ENCODE results near the gene FAM47E.
A peak's percentile ranks its signal among the peaks of the same experiment; 100 is the strongest.
"Not testable (repeated sequence)": the region's sequence is repeated elsewhere in the genome, so short reads cannot be mapped to it uniquely, and the experiment has no call there.

The FAM47E gene

GRCh38 chr4:76226418-76226817 lies 25.1 kb upstream of the FAM47E start:
- DNase-seq (ENCODE audit: low spot score): no peak

GRCh38 chr4:76232681-76233080 lies 18.8 kb upstream of the FAM47E start:
- DNase-seq (ENCODE audit: low spot score): no peak

GRCh38 chr4:76233083-76233482 lies 18.4 kb upstream of the FAM47E start:
- DNase-seq (ENCODE audit: low spot score): no peak

DNA sequence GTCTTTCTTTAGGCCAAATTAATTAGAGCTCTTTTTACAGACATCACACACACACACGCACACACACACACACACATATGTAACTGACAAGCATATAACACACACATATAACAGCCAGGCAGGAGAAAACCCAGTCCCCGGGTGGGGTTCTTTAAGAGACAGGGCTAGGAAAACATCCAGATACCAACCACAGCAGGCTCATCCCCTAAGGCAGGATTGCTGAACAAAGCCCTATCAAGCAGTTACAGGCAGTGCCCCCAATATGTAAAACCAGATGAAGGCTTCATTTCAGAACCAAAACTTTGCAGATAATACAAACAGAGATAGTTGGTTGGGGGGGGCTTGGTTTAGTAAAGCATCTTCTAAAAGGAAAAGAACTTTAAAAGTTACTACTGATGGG lies 18.0 kb upstream of the FAM47E start:
- DNase-seq (ENCODE audit: low spot score): no peak

DNA sequence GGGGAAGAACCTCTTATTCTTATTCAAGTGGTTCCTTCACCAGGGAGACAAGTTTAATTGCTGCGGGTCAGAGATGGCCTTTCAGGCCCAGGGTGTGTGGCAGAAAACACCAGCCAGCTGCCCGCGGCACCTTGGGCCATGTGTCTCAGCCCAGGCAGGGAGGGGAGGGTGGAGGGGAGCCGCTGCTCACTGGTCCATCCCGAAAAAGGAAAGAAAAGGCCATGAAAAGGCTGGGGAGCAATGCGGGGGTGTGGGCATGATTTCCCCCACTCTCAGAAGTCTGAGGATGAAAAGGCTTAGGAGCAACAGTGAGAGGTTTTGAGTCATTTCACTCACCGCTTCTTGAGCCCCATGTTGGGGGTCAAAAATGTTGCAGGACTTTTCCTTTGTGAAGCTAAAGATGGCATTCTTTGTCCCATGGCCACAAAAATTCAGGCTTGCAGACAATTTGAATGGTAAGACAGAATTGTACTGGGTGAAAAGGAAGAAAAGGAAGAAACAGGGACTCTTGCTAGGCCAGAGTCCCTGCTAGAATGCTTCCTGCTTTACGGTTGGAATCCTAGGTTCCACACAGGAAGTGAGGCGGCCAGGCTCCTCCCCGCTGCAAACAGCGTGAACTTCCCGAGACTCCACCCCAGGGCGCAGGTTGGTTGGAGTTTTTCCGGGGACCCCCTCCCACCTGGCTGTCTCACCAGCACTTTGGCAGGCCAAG lies 17.4 kb upstream of the FAM47E start:
- no peak for DNase-seq (ENCODE audit: low spot score)

- no peak for DNase-seq (ENCODE audit: low spot score)
Observed at GRCh38 chr4:76234679-76235044, 16.9 kb upstream of the FAM47E start.

GRCh38 chr4:76235407-76235806 lies 16.1 kb upstream of the FAM47E start:
- DNase-seq (ENCODE audit: low spot score): no peak

DNA sequence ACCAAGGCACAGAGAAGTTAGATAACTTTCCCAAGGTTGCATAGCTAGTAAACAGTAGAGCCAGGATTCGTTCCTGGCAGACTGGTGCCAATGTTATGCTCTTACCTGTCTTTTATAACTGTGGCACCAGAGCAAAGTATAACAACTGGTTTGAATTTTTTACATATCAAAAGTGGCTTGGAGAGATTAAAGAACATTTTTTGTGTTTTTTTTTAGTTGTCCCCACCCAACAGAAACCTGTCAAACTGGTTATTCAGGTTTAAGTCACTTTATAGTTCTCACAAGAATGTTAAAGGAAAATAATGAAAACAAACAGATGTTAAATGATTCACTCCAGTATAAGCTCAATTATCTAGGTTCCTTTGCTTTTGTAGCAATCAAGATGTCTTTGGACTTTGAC lies 15.6 kb upstream of the FAM47E start:
- DNase-seq (ENCODE audit: low spot score): no peak

DNA sequence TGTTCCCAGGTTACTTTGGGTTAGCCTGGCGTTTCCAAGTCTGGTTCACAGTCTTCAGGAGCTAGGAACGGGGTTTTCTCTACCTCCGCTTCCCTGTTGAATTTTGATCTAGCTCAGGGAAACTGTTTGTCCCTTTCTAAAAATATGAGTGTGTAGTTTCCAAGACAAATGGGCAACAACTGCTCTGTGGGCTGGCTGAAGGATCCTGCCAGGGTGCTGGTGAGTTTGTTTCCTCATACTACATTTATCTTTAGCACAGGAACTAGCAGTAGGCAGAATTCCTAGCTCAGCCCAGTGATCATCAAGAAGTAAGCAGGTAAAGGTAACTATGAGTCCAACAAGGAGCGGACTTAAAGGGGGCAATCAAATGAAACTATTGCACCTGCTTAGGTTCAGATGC lies 13.3 kb upstream of the FAM47E start:
- no peak for DNase-seq (ENCODE audit: low spot score)

GRCh38 chr4:76238701-76239100 lies 12.8 kb upstream of the FAM47E start:
- DNase-seq (ENCODE audit: low spot score): no peak

GRCh38 chr4:76240236-76240635 lies 11.3 kb upstream of the FAM47E start:
- no peak for DNase-seq (ENCODE audit: low spot score)

- not testable (repeated sequence) for DNase-seq (ENCODE audit: low spot score)
Observed at GRCh38 chr4:76243877-76244276, 7.6 kb upstream of the FAM47E start.

- DNase-seq (ENCODE audit: low spot score): no peak
Observed at GRCh38 chr4:76246025-76246424, 5.5 kb upstream of the FAM47E start.

GRCh38 chr4:76246852-76247251 lies 4.7 kb upstream of the FAM47E start:
- no peak for DNase-seq (ENCODE audit: low spot score)

- no peak for DNase-seq (ENCODE audit: low spot score)
Observed at GRCh38 chr4:76250962-76251361, 559 bp upstream of the FAM47E start.

DNA sequence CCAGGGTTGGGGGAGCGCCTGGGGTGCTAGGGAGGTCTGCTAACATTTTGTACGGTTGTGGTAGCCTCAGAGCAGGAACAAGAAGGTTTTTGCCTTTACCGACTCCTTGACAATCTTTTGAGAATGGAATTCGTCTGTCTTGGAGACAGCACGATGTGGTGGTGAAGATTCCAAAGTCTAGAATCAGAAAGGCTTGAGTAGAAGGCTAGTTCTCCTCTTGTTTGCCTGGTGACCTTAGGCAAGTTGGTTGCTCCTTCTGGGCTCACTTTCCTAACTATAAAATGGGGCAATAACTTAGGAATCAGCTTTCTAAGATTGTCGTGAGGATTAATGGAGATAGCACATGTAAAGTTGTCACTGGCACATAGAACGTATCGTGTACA lies 741 bp downstream of the FAM47E start:
- DNase-seq (ENCODE audit: low spot score): no peak

DNA sequence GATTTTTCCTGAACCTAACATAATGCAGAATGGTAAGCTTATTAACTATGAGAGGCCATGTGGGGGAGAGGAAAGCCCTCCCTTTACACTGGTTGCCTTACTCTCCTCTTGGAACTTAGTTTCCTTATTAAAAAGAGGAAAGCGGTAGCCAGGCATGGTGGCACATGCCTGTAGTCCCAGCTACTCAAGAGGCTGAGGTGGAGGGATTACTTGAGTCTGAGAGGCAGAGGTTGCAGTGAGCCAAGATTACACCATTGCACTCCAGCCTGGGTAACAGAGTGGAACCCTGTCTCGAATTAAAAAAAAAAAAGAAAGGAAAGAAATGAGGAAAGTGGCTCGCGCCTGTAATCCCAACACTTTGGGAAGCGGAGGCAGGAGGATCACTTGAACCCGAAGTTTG lies 2.0 kb downstream of the FAM47E start:
- DNase-seq (ENCODE audit: low spot score): no peak

GRCh38 chr4:76256032-76256431 lies 4.5 kb downstream of the FAM47E start:
- DNase-seq (ENCODE audit: low spot score): no peak

- DNase-seq (ENCODE audit: low spot score): no peak
Observed at GRCh38 chr4:76256968-76257367, 5.4 kb downstream of the FAM47E start.

DNA sequence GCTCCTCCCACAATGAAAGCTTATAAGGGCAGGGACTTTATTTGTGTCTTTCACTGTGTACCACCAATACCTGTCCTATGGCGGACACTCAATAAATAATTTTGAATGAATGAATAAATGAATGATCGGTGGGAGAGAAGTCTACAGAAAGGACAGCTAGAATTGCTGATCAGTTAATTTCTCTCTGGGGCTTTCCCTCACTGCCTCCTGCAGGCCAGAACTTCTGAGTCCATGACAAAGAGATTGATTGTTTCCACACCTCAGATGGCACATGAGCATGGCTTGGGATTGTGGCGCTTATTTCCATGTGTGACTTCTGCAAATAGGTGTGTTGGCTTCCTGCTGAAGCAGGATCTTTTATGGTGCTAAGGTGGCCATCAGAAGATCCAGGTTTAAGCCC lies 6.3 kb downstream of the FAM47E start:
- peak; percentile 38 for DNase-seq (ENCODE audit: low spot score)

DNA sequence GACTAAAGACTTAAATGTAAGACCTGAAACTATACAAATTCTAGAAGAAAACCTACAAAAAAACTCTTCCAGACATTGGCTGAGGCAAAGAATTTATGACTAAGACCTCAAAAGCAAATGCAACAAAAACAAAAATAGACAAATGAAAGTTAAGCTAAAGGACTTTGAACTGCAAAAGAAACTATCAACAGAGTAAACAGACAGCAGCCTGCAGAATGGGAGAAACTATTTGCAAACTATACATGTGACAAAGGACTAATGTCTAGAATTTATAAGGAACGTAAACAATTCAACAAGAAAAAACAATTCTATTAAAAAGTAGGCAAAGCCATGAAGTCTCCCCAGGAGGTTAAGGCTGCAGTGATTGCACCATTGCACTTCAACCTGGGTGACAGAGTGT lies 9.1 kb downstream of the FAM47E start:
- no peak for DNase-seq (ENCODE audit: low spot score)

DNA sequence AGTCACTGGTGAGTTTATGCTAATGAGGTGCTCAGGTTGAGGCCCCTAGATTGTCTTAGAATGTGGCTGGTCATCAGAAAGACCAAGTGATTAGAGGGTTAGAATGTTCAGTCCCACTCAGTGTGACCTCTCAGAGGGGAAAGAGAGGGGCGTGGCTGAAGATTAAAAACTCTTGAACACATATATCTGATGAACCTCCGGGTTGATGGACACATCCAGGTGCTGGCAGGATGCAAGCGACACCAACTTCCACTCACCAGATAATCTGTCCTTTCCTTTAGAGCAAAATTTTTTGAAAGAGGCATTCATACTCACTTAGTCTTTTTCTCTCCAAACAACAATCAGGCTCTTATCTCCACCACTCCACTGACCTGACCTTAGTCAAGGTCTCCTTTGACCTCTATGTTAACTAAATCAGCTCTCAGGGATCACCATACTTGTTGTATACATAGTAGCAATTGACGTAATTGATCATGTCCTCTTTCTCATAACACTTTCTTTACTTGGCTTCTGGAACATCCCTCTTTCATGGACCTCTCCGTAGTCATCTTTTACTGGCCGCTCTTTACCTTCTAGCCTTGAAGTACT lies 14.2 kb downstream of the FAM47E start:
- no peak for DNase-seq (ENCODE audit: low spot score)

DNA sequence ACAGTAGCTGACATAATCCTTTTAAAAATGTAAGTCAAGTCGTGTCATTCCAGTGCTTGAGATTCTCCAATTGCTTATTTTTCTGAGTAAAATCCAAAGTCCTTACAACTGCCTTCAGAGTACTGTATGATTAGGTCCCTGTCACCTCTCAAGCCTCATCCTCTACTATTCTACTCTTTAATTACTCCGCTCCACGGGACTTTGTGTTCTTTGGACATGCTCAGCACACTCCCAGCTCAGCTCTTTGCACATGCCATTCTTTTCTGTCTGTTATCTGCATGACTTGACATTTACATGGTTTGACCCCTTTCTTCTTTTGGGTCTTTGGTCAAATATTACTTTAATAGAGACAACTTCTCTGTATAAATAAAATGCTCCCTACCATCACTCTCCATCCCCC lies 15.1 kb downstream of the FAM47E start:
- no peak for DNase-seq (ENCODE audit: low spot score)

DNA sequence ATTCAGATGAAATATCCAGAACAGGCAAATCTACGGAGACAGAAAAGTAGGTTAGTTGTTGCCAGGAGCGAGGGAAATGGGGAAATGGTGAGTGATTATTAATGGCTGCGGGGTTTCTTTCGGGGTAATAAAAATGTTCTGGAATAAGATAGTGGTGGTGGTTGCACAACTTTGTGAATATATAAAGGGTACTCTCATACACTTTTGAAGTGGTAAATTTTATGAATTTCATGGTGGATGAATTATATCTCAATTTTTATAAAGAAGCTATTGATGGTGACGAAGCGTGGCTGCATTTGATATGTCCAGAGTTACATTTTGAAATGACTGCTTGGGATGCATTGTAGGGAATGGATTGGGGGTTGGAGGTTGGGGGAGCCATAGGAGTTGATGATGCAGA lies 16.3 kb downstream of the FAM47E start:
- DNase-seq (ENCODE audit: low spot score): no peak
